ENCODE results near the gene SUPT5H.

DNA sequence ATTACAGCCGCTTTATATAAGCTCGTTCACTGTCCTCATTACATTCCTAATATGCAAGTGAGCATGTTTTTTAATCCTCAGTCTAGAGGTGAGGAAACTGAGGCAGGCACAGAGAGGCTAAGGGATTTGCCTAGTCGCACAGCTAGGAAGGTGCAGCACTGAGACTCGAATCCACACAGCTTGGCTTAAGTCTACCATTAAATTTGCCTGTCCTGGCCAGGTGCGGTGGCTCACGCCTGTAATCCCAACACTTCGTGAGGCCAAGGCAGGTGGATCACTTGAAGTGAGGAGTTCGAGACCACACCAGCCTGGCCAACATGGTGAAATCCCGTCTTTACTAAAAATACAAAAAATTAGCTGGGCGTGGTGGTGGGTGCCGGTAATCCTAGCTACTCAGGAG lies 17.7 kb upstream of the SUPT5H start:
- TF ChIP-seq, protein P1, sequence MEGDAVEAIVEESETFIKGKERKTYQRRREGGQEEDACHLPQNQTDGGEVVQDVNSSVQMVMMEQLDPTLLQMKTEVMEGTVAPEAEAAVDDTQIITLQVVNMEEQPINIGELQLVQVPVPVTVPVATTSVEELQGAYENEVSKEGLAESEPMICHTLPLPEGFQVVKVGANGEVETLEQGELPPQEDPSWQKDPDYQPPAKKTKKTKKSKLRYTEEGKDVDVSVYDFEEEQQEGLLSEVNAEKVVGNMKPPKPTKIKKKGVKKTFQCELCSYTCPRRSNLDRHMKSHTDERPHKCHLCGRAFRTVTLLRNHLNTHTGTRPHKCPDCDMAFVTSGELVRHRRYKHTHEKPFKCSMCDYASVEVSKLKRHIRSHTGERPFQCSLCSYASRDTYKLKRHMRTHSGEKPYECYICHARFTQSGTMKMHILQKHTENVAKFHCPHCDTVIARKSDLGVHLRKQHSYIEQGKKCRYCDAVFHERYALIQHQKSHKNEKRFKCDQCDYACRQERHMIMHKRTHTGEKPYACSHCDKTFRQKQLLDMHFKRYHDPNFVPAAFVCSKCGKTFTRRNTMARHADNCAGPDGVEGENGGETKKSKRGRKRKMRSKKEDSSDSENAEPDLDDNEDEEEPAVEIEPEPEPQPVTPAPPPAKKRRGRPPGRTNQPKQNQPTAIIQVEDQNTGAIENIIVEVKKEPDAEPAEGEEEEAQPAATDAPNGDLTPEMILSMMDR (IDR thresholded peaks at IDR 0.05): no peak
- no peak for TF ChIP-seq EP300 (IDR thresholded peaks at IDR 0.05)
- no peak for TF ChIP-seq POLR2AphosphoS5 (IDR thresholded peaks at IDR 0.05)
